Endodermal cell (in vitro differentiated cells): ENCODE measurements around the gene KIF26B. TPM values are rescaled to one million over a fixed set of nuclear protein-coding genes. Genes with fewer than 3 reads are reported as not detected.

Experiments used
- DNase-seq: peaks from one replicate; pipeline ENCODE4 v3.0.0-alpha.2; 2017
- H3K27ac ChIP-seq: 2 replicates; pipeline ENCODE4 v1.5.1; 2013; ENCODE audit warnings: mild to moderate bottlenecking, low read depth, low read length, moderate library complexity
- H3K27me3 ChIP-seq: 2 replicates; pipeline ENCODE4 v1.6.1; 2013; ENCODE audit warnings: mild to moderate bottlenecking, low read length, moderate library complexity; ENCODE audit not compliant: insufficient read depth, control insufficient read depth, poor library complexity, severe bottlenecking
- H3K36me3 ChIP-seq: 2 replicates; pipeline ENCODE4 v1.7.0; 2013; ENCODE audit warnings: mild to moderate bottlenecking, low read length, moderate library complexity; ENCODE audit not compliant: control insufficient read depth, insufficient read depth
- H3K4me1 ChIP-seq: one replicate; pipeline ENCODE4 v1.7.0; 2013; ENCODE audit warnings: low read length; ENCODE audit not compliant: control insufficient read depth, insufficient read depth
- H3K4me3 ChIP-seq: 2 replicates; pipeline ENCODE4 v1.5.1; 2013; ENCODE audit warnings: mild to moderate bottlenecking, low read length, moderate library complexity
- H3K9ac ChIP-seq: 2 replicates; pipeline ENCODE4 v1.6.1; 2013; ENCODE audit warnings: mild to moderate bottlenecking, low read length, moderate library complexity; ENCODE audit not compliant: poor library complexity, severe bottlenecking; ENCODE audit errors: extremely low read depth
- H3K9me3 ChIP-seq: 2 replicates; pipeline ENCODE4 v1.6.1; 2013; ENCODE audit warnings: mild to moderate bottlenecking, low read length, moderate library complexity; ENCODE audit not compliant: control insufficient read depth
- H3K27ac Mint-ChIP-seq: 2 replicates; pipeline ENCODE4 v1.8.0; 2020; ENCODE audit warnings: mixed read lengths
- H3K27me3 Mint-ChIP-seq: 2 replicates; pipeline ENCODE4 v1.8.0; 2021; ENCODE audit warnings: mild to moderate bottlenecking, mixed read lengths; ENCODE audit not compliant: insufficient read depth
- H3K36me3 Mint-ChIP-seq: 2 replicates; pipeline ENCODE4 v1.8.0; 2020; ENCODE audit warnings: low read depth, mixed read lengths
- H3K4me1 Mint-ChIP-seq: 2 replicates; pipeline ENCODE4 v1.8.0; 2020; ENCODE audit warnings: mixed read lengths
- H3K4me3 Mint-ChIP-seq: 2 replicates; pipeline ENCODE4 v1.8.0; 2020; ENCODE audit warnings: mild to moderate bottlenecking, moderate library complexity, mixed read lengths
- H3K9me3 Mint-ChIP-seq: 2 replicates; pipeline ENCODE4 v1.8.0; 2020; ENCODE audit warnings: mild to moderate bottlenecking, mixed read lengths
- WGBS, 2 experiments: methylation state at CpG; one replicate each; pipeline versions ENCODE4 v1.1.5 to v1.1.7; 2013; ENCODE audit warnings: missing lambda C conversion rate in 2 of 2, mixed read lengths in 1 of 2; ENCODE audit not compliant: insufficient coverage in 1 of 2, insufficient read length in 1 of 2; 5-methylcytosine and 5-hydroxymethylcytosine counted together
- total RNA-seq, 2 donors: library from RNA; stranded (reverse); fragmentation: NEBNext Ultra II Directional in 1 of 2; extraction: Animal tissue kit (Norgen Biotek cat#: 25700) in 1 of 2; gene quantifications; 2 replicates in 1 of 2; 3 replicates in 1 of 2; pipeline ENCODE4 v1.2.1, GENCODE V29; 2021
- TF ChIP-seq, protein P1 (sequence below): fragments of 200-600 bp; sonication (generic); conservative IDR thresholded peaks from 2 replicates; pipeline ENCODE4 v1.5.0; 2021; ENCODE audit warnings: antibody characterized with exemption, mild to moderate bottlenecking

Gene KIF26B
- total RNA-seq, 2 donors from 2014 or later = 12.3 to 21.0 TPM

DNA sequence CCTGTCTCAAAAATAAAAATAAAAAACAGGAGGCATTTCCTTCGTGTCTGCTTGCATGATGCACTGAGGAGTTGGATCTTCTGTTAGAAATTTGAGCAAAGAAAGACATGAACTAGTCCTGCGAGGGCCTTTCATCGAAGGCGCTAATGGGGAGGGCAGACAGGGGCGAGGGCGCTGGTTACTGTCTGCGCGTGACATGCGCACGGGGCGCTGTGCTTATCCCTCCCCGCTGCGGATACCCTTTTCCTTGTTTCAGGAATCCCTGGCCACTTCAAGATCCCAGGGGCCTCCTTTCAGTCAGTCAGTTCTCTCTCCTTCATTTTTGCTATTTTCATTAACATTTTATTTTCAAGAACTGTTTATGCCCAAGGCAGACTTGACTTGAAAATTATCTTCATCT lies 545.8 kb downstream of the KIF26B start:
- Mint-ChIP-seq H3K4me3 (no peak overlapping the region), H3K27me3 (peaks cover 1% of the 10 kb centered on the region), H3K36me3 (peaks cover 42% of the 10 kb centered on the region), H3K27ac (no peak overlapping the region), H3K9me3 (no peaks in the 10 kb centered on the region), H3K4me1 (no peaks in the 10 kb centered on the region)
- H3K9me3 ChIP-seq = no peaks in the 10 kb centered on the region
- H3K4me3 ChIP-seq = no peak overlapping the region
- DNase-seq = no peak
- no peak overlapping the region for H3K9ac ChIP-seq
- no peaks in the 10 kb centered on the region for H3K27me3 ChIP-seq
- no peaks in the 10 kb centered on the region for H3K36me3 ChIP-seq
- no peaks in the 10 kb centered on the region for H3K4me1 ChIP-seq
- 95 to 100% methylated on average over 13 of the region's 13 CpGs for WGBS, 2 experiments
- TF ChIP-seq, protein P1, sequence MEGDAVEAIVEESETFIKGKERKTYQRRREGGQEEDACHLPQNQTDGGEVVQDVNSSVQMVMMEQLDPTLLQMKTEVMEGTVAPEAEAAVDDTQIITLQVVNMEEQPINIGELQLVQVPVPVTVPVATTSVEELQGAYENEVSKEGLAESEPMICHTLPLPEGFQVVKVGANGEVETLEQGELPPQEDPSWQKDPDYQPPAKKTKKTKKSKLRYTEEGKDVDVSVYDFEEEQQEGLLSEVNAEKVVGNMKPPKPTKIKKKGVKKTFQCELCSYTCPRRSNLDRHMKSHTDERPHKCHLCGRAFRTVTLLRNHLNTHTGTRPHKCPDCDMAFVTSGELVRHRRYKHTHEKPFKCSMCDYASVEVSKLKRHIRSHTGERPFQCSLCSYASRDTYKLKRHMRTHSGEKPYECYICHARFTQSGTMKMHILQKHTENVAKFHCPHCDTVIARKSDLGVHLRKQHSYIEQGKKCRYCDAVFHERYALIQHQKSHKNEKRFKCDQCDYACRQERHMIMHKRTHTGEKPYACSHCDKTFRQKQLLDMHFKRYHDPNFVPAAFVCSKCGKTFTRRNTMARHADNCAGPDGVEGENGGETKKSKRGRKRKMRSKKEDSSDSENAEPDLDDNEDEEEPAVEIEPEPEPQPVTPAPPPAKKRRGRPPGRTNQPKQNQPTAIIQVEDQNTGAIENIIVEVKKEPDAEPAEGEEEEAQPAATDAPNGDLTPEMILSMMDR = no peak
- no peak overlapping the region for H3K27ac ChIP-seq

DNA sequence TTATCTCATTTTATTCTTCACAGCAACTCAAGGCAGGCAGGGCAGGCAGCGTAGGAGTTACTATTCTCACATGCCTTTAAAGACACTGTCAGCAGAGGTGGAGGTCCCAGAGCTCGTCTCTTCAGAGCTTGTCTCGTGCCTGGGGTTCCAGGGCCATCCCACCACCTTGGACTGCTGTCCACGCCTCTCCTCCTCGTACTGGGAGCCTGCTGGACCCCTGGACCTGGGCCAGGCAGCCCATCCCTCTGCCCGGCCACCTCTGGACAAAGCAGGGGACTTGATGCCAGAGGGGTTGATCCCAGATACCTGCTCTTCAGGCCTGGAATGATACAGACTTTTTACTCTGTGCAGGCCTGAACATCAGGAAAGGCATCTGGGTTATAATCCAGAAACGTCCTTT lies 546.8 kb downstream of the KIF26B start:
- Histone ChIP-seq H3K9ac (no peak overlapping the region), H3K9me3 (no peaks in the 10 kb centered on the region), H3K4me1 (no peaks in the 10 kb centered on the region), H3K4me3 (no peak overlapping the region), H3K27me3 (no peaks in the 10 kb centered on the region), H3K27ac (no peak overlapping the region), H3K36me3 (no peaks in the 10 kb centered on the region)
- Mint-ChIP-seq H3K36me3 (peaks cover 38% of the 10 kb centered on the region), H3K27me3 (peaks cover 1% of the 10 kb centered on the region), H3K4me1 (no peaks in the 10 kb centered on the region), H3K4me3 (no peak overlapping the region), H3K9me3 (no peaks in the 10 kb centered on the region), H3K27ac (no peak overlapping the region)
- 89 to 92% methylated on average over 7 of the region's 7 CpGs for WGBS, 2 experiments
- DNase-seq = no peak
- TF ChIP-seq, protein P1 = no peak

DNA sequence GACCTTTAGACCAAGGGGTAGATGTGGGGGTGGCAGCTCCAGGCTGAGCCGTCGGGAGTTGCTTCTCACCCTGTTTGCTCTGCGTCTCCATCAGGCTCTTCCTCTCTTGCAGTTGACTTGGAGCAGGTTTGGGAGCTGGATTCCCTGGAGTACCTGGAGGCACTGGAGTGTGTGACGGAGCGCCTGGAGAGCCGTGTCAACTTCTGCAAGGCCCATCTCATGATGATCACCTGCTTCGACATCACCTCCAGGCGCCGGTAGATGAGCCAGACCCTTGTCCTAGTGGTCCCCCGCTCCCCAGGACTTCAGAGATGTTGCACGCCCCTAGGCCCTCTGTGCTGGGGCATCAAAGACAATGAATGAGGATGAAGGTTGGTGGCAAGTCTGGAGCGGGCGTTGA lies 547.6 kb downstream of the KIF26B start:
- H3K27me3 Mint-ChIP-seq = peaks cover 1% of the 10 kb centered on the region
- H3K9me3 Mint-ChIP-seq = no peaks in the 10 kb centered on the region
- peaks cover 3% of the 10 kb centered on the region for H3K4me1 Mint-ChIP-seq
- H3K4me1 ChIP-seq = no peaks in the 10 kb centered on the region
- H3K27me3 ChIP-seq = no peaks in the 10 kb centered on the region
- H3K27ac ChIP-seq = no peak overlapping the region
- H3K27ac Mint-ChIP-seq = no peak overlapping the region
- H3K4me3 ChIP-seq = no peak overlapping the region
- H3K36me3 Mint-ChIP-seq = peaks cover 37% of the 10 kb centered on the region
- no peak overlapping the region for H3K9ac ChIP-seq
- TF ChIP-seq, protein P1 = no peak
- no peak for DNase-seq
- H3K36me3 ChIP-seq = no peaks in the 10 kb centered on the region
- H3K9me3 ChIP-seq = no peaks in the 10 kb centered on the region
- WGBS, 2 experiments = 95 to 98% methylated on average over 11 to 13 of the region's 13 CpGs
- H3K4me3 Mint-ChIP-seq = no peak overlapping the region
